WTC11 (cell line): ENCODE data around the gene CHRM4. TPM values are rescaled to one million over a fixed set of nuclear protein-coding genes. Genes with fewer than 3 reads are reported as not detected.
A peak's percentile ranks its signal among the peaks of the same experiment; 100 is the strongest.

Experiments used
- ATAC-seq: fragments of 200-7000 bp; cut with Tn5 transposase; 2 replicates; pipeline ENCODE4 v1.10.0; 2021; ENCODE audit warnings: mild to moderate bottlenecking, moderate library complexity
- CTCF ChIA-PET: fragments of 300-600 bp; sonication (Branson Sonifier 250); formaldehyde crosslinking; loops from one replicate; lab custom pipeline; 2021; ENCODE audit warnings: antibody characterized with exemption; lab: Charles Lee
- POLR2A ChIA-PET: fragments of 350-600 bp; sonication (Branson Sonifier 250); formaldehyde crosslinking; loops from one replicate; lab custom pipeline; 2021; ENCODE audit warnings: antibody characterized with exemption; lab: Charles Lee
- DNase-seq: peaks from one replicate; pipeline ENCODE4 v3.0.0; 2021; ENCODE audit warnings: low spot score
- H3K27ac Mint-ChIP-seq: 2 replicates; pipeline ENCODE4 v1.8.0; 2021; ENCODE audit warnings: mixed read lengths
- H3K27me3 Mint-ChIP-seq: 2 replicates; pipeline ENCODE4 v1.8.0; 2021; ENCODE audit warnings: low read depth, mild to moderate bottlenecking, moderate library complexity, mixed read lengths
- H3K36me3 Mint-ChIP-seq: 2 replicates; pipeline ENCODE4 v1.8.0; 2021; ENCODE audit warnings: mixed read lengths
- H3K4me1 Mint-ChIP-seq: 2 replicates; pipeline ENCODE4 v1.8.0; 2022; ENCODE audit warnings: mixed read lengths
- H3K4me3 Mint-ChIP-seq: 2 replicates; pipeline ENCODE4 v1.8.0; 2021; ENCODE audit warnings: mild to moderate bottlenecking, moderate library complexity, mixed read lengths
- H3K9me3 Mint-ChIP-seq: 2 replicates; pipeline ENCODE4 v1.8.0; 2021; ENCODE audit warnings: mixed read lengths
- CBFB ChIP-seq: sonication (generic); formaldehyde crosslinking; IDR thresholded peaks from 2 replicates; pipeline ENCODE4 v1.8.1; 2022; ENCODE audit warnings: mild to moderate bottlenecking, low read depth, missing genetic modification reagents
- EMX1 ChIP-seq: fragments of 250-450 bp; sonication (Bioruptor Pico); IDR thresholded peaks from 2 replicates; pipeline ENCODE4 v1.8.0; 2021; ENCODE audit warnings: mild to moderate bottlenecking
- FOXJ3 ChIP-seq: sonication (generic); formaldehyde crosslinking; IDR thresholded peaks from 2 replicates; pipeline ENCODE4 v1.9.0; 2021; ENCODE audit warnings: missing genetic modification reagents, mild to moderate bottlenecking, borderline replicate concordance
- JAZF1 ChIP-seq: fragments of 250-450 bp; sonication (Bioruptor Pico); IDR thresholded peaks from 2 replicates; pipeline ENCODE4 v1.9.0; 2021; ENCODE audit warnings: moderate library complexity, mild to moderate bottlenecking, inconsistent platforms
- MXD4 ChIP-seq: fragments of 250-450 bp; sonication (Bioruptor Pico); IDR thresholded peaks from 2 replicates; pipeline ENCODE4 v1.8.0; 2021; ENCODE audit warnings: mild to moderate bottlenecking, moderate library complexity, borderline replicate concordance
- NR1H2 ChIP-seq: sonication (generic); formaldehyde crosslinking; IDR thresholded peaks from 2 replicates; pipeline ENCODE4 v1.9.0; 2021; ENCODE audit warnings: mild to moderate bottlenecking, moderate library complexity, missing genetic modification reagents
- RORB ChIP-seq: fragments of 250-450 bp; sonication (Bioruptor Pico); IDR thresholded peaks from 2 replicates; pipeline ENCODE4 v1.9.0; 2021; ENCODE audit warnings: mild to moderate bottlenecking
- SMAD4 ChIP-seq: sonication (generic); formaldehyde crosslinking; IDR thresholded peaks from 2 replicates; pipeline ENCODE4 v1.8.0; 2022; ENCODE audit warnings: mild to moderate bottlenecking, missing genetic modification reagents
- SOX15 ChIP-seq: fragments of 250-450 bp; sonication (Bioruptor Pico); IDR thresholded peaks from 2 replicates; pipeline ENCODE4 v1.9.0; 2021; ENCODE audit warnings: mild to moderate bottlenecking
- STAT6 ChIP-seq: sonication (generic); formaldehyde crosslinking; conservative IDR thresholded peaks from 2 replicates; pipeline ENCODE4 v1.8.1; 2023; ENCODE audit warnings: mild to moderate bottlenecking, low read depth, missing genetic modification reagents, moderate library complexity
- TCF7 ChIP-seq: sonication (generic); formaldehyde crosslinking; IDR thresholded peaks from 2 replicates; pipeline ENCODE4 v1.8.0; 2022; ENCODE audit warnings: mild to moderate bottlenecking, low read depth, missing genetic modification reagents, moderate library complexity
- TEAD1 ChIP-seq: sonication (generic); formaldehyde crosslinking; IDR thresholded peaks from 2 replicates; pipeline ENCODE4 v1.8.0; 2022; ENCODE audit warnings: mild to moderate bottlenecking, missing genetic modification reagents
- TP53 ChIP-seq: sonication (generic); formaldehyde crosslinking; IDR thresholded peaks from 2 replicates; pipeline ENCODE4 v1.8.1; 2023; ENCODE audit warnings: mild to moderate bottlenecking, missing genetic modification reagents
- ZNF263 ChIP-seq: sonication (generic); formaldehyde crosslinking; IDR thresholded peaks from 2 replicates; pipeline ENCODE4 v1.8.1; 2022; ENCODE audit warnings: low read depth, mild to moderate bottlenecking, moderate library complexity, missing genetic modification reagents
- total RNA-seq: library from RNA; stranded (reverse); gene quantifications from 3 replicates; pipeline ENCODE4 v1.2.3, GENCODE V29; 2021
- TF ChIP-seq, protein P1 (sequence below): sonication (generic); formaldehyde crosslinking; IDR thresholded peaks from 2 replicates; pipeline ENCODE4 v1.8.0; 2023; ENCODE audit warnings: mild to moderate bottlenecking, missing genetic modification reagents
- TF ChIP-seq, protein P2 (sequence below): sonication (generic); formaldehyde crosslinking; conservative IDR thresholded peaks from 2 replicates; pipeline ENCODE4 v1.8.1; 2022; ENCODE audit warnings: mild to moderate bottlenecking, missing genetic modification reagents
- TF ChIP-seq, protein P3 (sequence below): fragments of 250-450 bp; sonication (Bioruptor Pico); IDR thresholded peaks from 2 replicates; pipeline ENCODE4 v1.9.0; 2021; ENCODE audit warnings: mild to moderate bottlenecking
- TF ChIP-seq, protein P4 (sequence below): sonication (generic); formaldehyde crosslinking; IDR thresholded peaks from 2 replicates; pipeline ENCODE4 v1.8.1; 2023; ENCODE audit warnings: mild to moderate bottlenecking, missing genetic modification reagents
- TF ChIP-seq, protein P5 (sequence below): fragments of 250-450 bp; sonication (Bioruptor Pico); IDR thresholded peaks from 2 replicates; pipeline ENCODE4 v2.1.2; 2022; ENCODE audit warnings: mild to moderate bottlenecking, moderate library complexity

CHRM4 gene
- total RNA-seq, 1 experiment from 2014 or later = 0.85 TPM

GRCh38 chr11:46351148-46351547, 40.4 kb downstream of the CHRM4 start:
- H3K4me3 Mint-ChIP-seq = no peak overlapping the region
- H3K27me3 Mint-ChIP-seq = peaks cover 6% of the 10 kb centered on the region
- DNase-seq (no peak), ATAC-seq (no peak)
- no peaks in the 10 kb centered on the region for H3K9me3 Mint-ChIP-seq
- peaks cover 64% of the 10 kb centered on the region for H3K4me1 Mint-ChIP-seq
- ChIA-PET CTCF (interaction anchor here (0.6 to 8.8 kb wide), 24 partner anchors 7 to 425 kb away, joined by 3 to 231 read pairs (median 12); partner anchors contain the start of genes CHRM4 and MDK), POLR2A (interaction anchor here (1.0 kb wide), 1 partner anchor 10 kb away, joined by 3 read pairs; no protein-coding TSS in a partner anchor)
- H3K36me3 Mint-ChIP-seq = peaks cover 6% of the 10 kb centered on the region; the same call in 1 of the 2 replicates
- TF ChIP-seq RORB (CRISPR knock-in tag) (no peak), NR1H2 (CRISPR knock-in tag) (no peak), SOX15 (CRISPR knock-in tag) (no peak)
- TF ChIP-seq, protein P1, sequence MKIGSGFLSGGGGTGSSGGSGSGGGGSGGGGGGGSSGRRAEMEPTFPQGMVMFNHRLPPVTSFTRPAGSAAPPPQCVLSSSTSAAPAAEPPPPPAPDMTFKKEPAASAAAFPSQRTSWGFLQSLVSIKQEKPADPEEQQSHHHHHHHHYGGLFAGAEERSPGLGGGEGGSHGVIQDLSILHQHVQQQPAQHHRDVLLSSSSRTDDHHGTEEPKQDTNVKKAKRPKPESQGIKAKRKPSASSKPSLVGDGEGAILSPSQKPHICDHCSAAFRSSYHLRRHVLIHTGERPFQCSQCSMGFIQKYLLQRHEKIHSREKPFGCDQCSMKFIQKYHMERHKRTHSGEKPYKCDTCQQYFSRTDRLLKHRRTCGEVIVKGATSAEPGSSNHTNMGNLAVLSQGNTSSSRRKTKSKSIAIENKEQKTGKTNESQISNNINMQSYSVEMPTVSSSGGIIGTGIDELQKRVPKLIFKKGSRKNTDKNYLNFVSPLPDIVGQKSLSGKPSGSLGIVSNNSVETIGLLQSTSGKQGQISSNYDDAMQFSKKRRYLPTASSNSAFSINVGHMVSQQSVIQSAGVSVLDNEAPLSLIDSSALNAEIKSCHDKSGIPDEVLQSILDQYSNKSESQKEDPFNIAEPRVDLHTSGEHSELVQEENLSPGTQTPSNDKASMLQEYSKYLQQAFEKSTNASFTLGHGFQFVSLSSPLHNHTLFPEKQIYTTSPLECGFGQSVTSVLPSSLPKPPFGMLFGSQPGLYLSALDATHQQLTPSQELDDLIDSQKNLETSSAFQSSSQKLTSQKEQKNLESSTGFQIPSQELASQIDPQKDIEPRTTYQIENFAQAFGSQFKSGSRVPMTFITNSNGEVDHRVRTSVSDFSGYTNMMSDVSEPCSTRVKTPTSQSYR (CRISPR knock-in tag) = no peak
- H3K27ac Mint-ChIP-seq = peak overlapping the region; percentile 41; the same call in 1 of the 2 replicates

- CTCF ChIA-PET = interaction anchor here (0.6 to 8.8 kb wide), 11 partner anchors 11 to 113 kb away, joined by 3 to 231 read pairs (median 33); partner anchors contain the start of genes CHRM4 and MDK
Observed at GRCh38 chr11:46350695-46351094, 40.9 kb downstream of the CHRM4 start.

DNA sequence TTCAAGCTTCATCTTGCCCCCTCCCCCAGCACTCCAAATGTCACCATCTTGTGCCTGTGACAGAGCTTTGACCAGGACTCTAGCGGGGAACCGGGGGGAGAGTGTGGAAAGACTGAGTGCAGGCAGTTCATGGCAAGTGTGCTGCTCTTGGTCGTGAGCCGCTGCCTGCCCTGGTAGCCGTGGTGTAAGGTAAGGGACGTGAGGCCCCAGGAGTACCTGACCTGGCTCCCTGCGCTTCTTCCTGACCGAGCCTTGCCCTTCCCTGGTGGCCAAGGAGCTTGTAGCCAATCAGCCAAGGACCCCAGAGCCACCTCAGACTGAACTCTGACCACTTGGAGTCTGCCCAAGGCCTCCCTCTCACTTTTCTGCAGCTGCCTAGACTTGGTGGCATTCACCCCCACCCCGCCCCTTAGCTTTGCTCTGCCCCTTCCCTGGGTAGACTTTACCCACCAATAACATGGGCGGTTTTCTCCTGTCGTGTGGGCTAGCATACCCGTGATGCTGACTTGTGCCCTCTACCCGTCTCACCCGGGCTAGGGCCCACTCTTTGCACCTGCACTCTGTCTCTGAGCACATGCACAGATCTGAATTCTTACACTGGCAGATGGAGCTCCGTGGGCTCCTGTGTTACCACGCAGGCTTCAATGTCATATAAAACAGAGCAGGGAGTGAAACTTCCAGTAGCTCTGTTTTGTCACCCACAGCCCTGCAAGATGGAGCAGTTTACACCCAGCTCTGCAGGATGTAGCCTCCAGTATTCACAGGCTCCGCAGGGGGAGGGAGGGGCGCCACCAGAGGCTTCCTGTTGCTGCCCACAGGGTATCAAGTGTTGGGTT, 42.8 kb downstream of the CHRM4 start:
- H3K27ac Mint-ChIP-seq = peak overlapping the region; percentile 61; the same call in 1 of the 2 replicates
- peak overlapping the region; percentile 77 for H3K4me3 Mint-ChIP-seq
- H3K9me3 Mint-ChIP-seq = no peaks in the 10 kb centered on the region
- ATAC-seq (no peak), DNase-seq (no peak)
- peaks cover 11% of the 10 kb centered on the region for H3K27me3 Mint-ChIP-seq
- peaks cover 83% of the 10 kb centered on the region for H3K4me1 Mint-ChIP-seq
- TF ChIP-seq SMAD4 (no peak), CBFB (no peak), TEAD1 (CRISPR knock-in tag) (no peak), TCF7 (no peak), ZNF263 (CRISPR knock-in tag) (no peak), EMX1 (CRISPR knock-in tag) (no peak), JAZF1 (no peak), TP53 (CRISPR knock-in tag) (no peak), STAT6 (CRISPR knock-in tag) (no peak), FOXJ3 (no peak)
- TF ChIP-seq, protein P2, sequence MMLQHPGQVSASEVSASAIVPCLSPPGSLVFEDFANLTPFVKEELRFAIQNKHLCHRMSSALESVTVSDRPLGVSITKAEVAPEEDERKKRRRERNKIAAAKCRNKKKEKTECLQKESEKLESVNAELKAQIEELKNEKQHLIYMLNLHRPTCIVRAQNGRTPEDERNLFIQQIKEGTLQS (CRISPR knock-in tag) = no peak
- TF ChIP-seq, protein P3, sequence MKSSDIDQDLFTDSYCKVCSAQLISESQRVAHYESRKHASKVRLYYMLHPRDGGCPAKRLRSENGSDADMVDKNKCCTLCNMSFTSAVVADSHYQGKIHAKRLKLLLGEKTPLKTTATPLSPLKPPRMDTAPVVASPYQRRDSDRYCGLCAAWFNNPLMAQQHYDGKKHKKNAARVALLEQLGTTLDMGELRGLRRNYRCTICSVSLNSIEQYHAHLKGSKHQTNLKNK (CRISPR knock-in tag) = no peak
- TF ChIP-seq, protein P4, sequence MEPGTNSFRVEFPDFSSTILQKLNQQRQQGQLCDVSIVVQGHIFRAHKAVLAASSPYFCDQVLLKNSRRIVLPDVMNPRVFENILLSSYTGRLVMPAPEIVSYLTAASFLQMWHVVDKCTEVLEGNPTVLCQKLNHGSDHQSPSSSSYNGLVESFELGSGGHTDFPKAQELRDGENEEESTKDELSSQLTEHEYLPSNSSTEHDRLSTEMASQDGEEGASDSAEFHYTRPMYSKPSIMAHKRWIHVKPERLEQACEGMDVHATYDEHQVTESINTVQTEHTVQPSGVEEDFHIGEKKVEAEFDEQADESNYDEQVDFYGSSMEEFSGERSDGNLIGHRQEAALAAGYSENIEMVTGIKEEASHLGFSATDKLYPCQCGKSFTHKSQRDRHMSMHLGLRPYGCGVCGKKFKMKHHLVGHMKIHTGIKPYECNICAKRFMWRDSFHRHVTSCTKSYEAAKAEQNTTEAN (CRISPR knock-in tag) = no peak
- CTCF ChIA-PET = interaction anchor here (0.7 to 8.8 kb wide), 12 partner anchors 9 to 110 kb away, joined by 3 to 231 read pairs (median 8); partner anchors contain the start of genes CHRM4 and MDK
- H3K36me3 Mint-ChIP-seq = no peaks in the 10 kb centered on the region
- POLR2A ChIA-PET = interaction anchor here (0.6 to 1.5 kb wide), 2 partner anchors 53 to 268 kb away, joined by 3 to 6 read pairs; no protein-coding TSS in a partner anchor

More at GRCh38 chr11:46350695-46351094, 40.9 kb downstream of the CHRM4 start:
- ATAC-seq (no peak), DNase-seq (no peak)
- TF ChIP-seq, protein P5, sequence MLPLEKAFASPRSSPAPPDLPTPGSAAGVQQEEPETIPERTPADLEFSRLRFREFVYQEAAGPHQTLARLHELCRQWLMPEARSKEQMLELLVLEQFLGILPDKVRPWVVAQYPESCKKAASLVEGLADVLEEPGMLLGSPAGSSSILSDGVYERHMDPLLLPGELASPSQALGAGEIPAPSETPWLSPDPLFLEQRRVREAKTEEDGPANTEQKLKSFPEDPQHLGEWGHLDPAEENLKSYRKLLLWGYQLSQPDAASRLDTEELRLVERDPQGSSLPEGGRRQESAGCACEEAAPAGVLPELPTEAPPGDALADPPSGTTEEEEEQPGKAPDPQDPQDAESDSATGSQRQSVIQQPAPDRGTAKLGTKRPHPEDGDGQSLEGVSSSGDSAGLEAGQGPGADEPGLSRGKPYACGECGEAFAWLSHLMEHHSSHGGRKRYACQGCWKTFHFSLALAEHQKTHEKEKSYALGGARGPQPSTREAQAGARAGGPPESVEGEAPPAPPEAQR = no peak
- TF ChIP-seq MXD4 = no peak
- no peak overlapping the region for H3K4me3 Mint-ChIP-seq
- H3K27ac Mint-ChIP-seq = no peak overlapping the region
- H3K9me3 Mint-ChIP-seq = no peaks in the 10 kb centered on the region
- POLR2A ChIA-PET = no interaction called here
- H3K27me3 Mint-ChIP-seq = peaks cover 7% of the 10 kb centered on the region
- peaks cover 6% of the 10 kb centered on the region; the same call in 1 of the 2 replicates for H3K36me3 Mint-ChIP-seq
- peaks cover 67% of the 10 kb centered on the region for H3K4me1 Mint-ChIP-seq
